Measurements from ENCODE around the gene JAM2. TPM values are rescaled to one million over a fixed set of nuclear protein-coding genes. Genes with fewer than 3 reads are reported as not detected.
A peak's percentile ranks its signal among the peaks of the same experiment; 100 is the strongest.

JAM2 gene
- total and polyA plus RNA-seq, 10 of the 15 experiments (the other 5 are each of a cell fraction or from before 2014, with no cell fraction given), result 2.1 to 30.4 (median 8.6) TPM

DNA sequence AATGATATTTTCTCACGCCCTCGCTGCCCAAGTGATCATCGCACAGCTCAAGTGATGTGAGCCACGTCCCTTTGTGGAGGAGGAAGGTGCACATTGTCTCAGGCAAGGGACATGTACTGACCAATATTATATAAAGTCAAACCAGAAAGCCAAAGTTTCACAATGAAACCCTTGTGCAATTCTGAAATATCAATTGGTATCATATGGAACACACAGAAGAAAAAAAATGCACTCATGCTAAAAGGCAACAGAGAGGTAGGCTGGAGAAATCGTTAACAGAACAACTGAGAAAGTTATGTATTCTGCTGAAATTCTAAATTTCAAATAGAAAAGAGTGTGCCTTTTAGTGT, 1.9 kb downstream of the JAM2 start:
- intact Hi-C loops (cut with micrococcal nuclease; ENCODE audit: unreplicated experiment), result no loop called here
- H3K4me2 ChIP-seq (ENCODE audit: control insufficient read depth, insufficient read depth), result peak overlapping the region; percentile 83; the same call in 1 of the 2 replicates
- FAIRE-seq, result no peak

More for the DNA sequence above, 1.9 kb downstream of the JAM2 start:
- Histone ChIP-seq H3K4me3 (no peak overlapping the region), H3K27ac (ENCODE audit: control insufficient read depth, insufficient read depth) (no peak overlapping the region), H3K36me3 (ENCODE audit: control insufficient read depth in 2 of 2, insufficient read depth in 2 of 2, low read length in 1 of 2) (no peaks in the 10 kb centered on the region), H3K4me1 (ENCODE audit: control insufficient read depth, insufficient read depth, low read length) (peaks cover 13% of the 10 kb centered on the region; the same call in 1 of the 2 replicates), H3K79me2 (ENCODE audit: control insufficient read depth, insufficient read depth, low read length) (no peaks in the 10 kb centered on the region; the same call in 1 of the 2 replicates), H3K9ac (ENCODE audit: control insufficient read depth, insufficient read depth, low read length) (no peak overlapping the region), H4K20me1 (ENCODE audit: control insufficient read depth, insufficient read depth) (no peaks in the 10 kb centered on the region), H3K27me3 (replicated peaks in 1 of 2; ENCODE audit: control insufficient read depth in 2 of 2, insufficient read depth in 2 of 2, low read length in 1 of 2) (no peaks in the 10 kb centered on the region; a peak in 1 of 4 replicates), H2AFZ (ENCODE audit: control insufficient read depth, low read depth, low read length) (no peak overlapping the region), H3K9me3 (replicated peaks; ENCODE audit: control insufficient read depth, insufficient read depth, low read length) (no peaks in the 10 kb centered on the region; the same call in 2 of the 3 replicates)
- BruUV-seq (replicated peaks), result no TSS peak
- POLR2A ChIA-PET, result no interaction called here
- SMC1A ChIA-PET (ENCODE audit: uncharacterized antibody, unreplicated experiment), result interaction anchor here (0.6 kb wide), 1 partner anchor 223 kb away, joined by 3 read pairs; no protein-coding TSS in a partner anchor
- DNase-seq (ENCODE audit: low read depth, low spot score) (no peak), ATAC-seq (no peak)
- RAD21 ChIA-PET (ENCODE audit: unreplicated experiment), result interaction anchor here (1.0 kb wide), 1 partner anchor 33 kb away, joined by 3 read pairs; no protein-coding TSS in a partner anchor
- in situ Hi-C loops (cut with MboI), result no loop called here
- WGBS (ENCODE audit: insufficient coverage, insufficient replicate concordance, low lambda C conversion rate, missing lambda C conversion rate), result 74% methylated on average over 5 of the region's 5 CpGs
- TF ChIP-seq, protein P1, sequence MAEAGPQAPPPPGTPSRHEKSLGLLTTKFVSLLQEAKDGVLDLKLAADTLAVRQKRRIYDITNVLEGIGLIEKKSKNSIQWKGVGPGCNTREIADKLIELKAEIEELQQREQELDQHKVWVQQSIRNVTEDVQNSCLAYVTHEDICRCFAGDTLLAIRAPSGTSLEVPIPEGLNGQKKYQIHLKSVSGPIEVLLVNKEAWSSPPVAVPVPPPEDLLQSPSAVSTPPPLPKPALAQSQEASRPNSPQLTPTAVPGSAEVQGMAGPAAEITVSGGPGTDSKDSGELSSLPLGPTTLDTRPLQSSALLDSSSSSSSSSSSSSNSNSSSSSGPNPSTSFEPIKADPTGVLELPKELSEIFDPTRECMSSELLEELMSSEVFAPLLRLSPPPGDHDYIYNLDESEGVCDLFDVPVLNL (IDR thresholded peaks at IDR 0.05; ENCODE audit: low read depth, low read length), result no peak
- TF ChIP-seq, protein P2, sequence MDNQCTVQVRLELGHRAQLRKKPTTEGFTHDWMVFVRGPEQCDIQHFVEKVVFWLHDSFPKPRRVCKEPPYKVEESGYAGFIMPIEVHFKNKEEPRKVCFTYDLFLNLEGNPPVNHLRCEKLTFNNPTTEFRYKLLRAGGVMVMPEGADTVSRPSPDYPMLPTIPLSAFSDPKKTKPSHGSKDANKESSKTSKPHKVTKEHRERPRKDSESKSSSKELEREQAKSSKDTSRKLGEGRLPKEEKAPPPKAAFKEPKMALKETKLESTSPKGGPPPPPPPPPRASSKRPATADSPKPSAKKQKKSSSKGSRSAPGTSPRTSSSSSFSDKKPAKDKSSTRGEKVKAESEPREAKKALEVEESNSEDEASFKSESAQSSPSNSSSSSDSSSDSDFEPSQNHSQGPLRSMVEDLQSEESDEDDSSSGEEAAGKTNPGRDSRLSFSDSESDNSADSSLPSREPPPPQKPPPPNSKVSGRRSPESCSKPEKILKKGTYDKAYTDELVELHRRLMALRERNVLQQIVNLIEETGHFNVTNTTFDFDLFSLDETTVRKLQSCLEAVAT (IDR thresholded peaks at IDR 0.05), result no peak
- TF ChIP-seq, protein P3, sequence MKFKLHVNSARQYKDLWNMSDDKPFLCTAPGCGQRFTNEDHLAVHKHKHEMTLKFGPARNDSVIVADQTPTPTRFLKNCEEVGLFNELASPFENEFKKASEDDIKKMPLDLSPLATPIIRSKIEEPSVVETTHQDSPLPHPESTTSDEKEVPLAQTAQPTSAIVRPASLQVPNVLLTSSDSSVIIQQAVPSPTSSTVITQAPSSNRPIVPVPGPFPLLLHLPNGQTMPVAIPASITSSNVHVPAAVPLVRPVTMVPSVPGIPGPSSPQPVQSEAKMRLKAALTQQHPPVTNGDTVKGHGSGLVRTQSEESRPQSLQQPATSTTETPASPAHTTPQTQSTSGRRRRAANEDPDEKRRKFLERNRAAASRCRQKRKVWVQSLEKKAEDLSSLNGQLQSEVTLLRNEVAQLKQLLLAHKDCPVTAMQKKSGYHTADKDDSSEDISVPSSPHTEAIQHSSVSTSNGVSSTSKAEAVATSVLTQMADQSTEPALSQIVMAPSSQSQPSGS (IDR thresholded peaks at IDR 0.05; ENCODE audit: low read length), result no peak
- CTCF ChIA-PET, result interaction anchor here (0.9 to 1.0 kb wide), 2 partner anchors 14 to 255 kb away, joined by 3 to 5 read pairs; no protein-coding TSS in a partner anchor
